Measurements from ENCODE around the gene TPM1. TPM values are rescaled to one million over a fixed set of nuclear protein-coding genes. Genes with fewer than 3 reads are reported as not detected.
"Not testable (repeated sequence)": the region's sequence is repeated elsewhere in the genome, so short reads cannot be mapped to it uniquely, and the experiment has no call there.

Gene TPM1
- polyA plus RNA-seq, 4 donors: 466 to 568 (median 528) TPM

DNA sequence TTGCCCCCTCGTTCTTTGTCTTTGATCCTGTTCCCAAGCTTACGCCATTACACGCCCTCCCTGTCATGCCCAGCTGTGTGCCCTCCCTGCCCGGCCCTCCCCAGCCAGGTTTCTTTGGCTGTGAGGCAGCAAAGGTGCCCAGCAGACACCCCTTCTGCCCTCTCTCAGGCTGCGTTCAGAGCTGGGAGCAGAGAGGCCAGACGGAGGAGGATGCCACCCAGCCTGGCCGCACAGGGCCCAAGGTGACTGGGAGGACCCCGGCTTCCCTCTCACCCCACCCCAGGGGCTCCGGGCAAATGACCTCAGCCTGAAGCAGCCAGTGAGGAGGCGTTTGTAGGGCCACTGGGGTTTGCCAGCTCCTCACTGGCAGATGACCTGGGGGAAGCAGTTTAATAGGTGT lies 48.3 kb downstream of the TPM1 start:
- no peak for DNase-seq (ENCODE audit: low read depth in 4 of 4, low spot score in 3 of 4)

DNA sequence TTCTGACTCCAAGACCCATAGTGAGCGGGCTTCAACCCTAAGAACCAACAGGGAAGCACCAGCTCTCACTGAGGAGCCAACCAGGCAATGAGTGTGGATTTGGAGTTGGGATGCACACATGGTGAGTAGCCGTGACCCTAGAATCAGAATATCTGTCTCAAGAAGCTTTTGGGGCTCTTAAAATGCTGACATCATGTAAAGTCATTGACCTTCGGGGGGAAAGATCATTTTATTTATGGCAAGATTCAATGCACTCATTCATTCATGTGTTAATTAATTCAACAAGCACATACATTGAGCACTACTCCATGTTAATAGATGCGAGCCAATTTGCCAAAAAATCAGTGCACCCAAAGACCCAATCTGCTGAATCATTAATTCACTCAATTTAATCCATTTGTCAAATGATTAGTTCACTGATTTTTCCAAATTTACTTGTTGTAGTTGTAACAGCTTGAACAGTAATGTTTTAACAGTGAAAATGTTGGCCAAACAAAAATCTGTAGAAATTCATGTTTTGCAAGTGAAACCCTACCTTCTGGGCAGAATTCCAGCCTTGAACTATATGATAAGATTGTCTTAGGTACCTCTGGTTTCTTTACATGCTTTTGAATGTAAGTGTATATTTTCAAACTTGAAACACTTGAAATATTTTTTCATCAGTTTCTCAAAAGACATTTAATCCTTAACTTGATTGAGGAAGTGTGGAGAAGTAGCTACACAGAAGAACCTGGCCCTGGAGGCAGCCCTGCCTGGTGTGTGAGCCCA lies 49.3 kb downstream of the TPM1 start:
- no peak for DNase-seq (ENCODE audit: low read depth in 4 of 4, low spot score in 3 of 4)

DNA sequence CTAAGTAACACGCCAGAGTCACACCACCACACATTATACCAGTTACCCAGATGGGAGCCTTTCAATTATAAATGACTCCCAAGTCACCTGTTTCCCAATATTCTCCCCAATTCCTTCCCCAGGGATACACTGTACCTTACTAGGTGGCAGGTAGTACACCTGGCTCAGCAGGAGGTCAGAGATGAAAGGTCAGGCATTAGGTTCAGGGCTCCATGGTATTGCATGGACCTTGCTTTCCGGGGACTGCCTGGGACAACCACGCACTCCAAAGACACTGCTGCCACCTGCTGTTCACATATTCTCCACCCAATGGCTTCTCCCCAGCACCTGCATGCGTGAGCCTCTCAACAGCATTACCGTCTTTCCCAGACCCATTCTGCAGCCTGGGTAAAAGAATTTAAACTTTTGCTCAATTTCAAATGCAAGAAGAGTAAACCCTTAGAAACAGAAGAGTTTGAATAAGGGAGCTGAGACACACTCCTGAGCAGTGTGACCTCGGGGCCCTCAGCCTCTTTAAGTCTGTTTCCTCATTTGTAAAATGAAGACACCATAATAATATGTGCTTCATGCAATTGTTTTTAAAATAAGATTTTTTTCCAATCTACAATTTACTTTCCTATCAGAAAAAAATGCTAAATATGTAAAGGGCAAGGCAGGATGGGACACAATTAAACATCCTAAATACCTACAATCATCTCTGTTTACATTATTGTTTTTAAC lies 51.1 kb downstream of the TPM1 start:
- DNase-seq (ENCODE audit: low read depth in 4 of 4, low spot score in 3 of 4): peak; percentile 55 to 66 (median 64)

DNA sequence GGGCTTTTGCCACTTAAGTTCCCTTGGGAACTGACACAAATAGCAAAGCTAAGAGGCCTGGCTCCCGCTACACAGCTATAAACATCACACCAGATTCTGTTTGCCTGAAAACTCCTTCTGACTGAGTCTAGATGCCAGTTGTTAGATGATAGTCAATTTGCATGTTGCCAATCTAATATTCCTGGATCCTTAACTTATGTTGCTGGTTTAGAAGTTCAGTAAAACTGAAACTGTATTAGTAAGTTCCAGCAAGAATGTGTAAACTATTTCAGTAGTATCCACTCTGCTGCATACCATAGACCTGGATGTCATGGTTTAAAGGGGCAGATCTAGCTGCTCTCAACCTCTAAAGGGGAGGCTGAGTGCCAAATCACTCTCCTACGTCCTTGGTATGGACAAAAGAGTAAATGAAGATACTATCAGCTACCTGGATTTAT lies 52.0 kb downstream of the TPM1 start:
- DNase-seq (ENCODE audit: low read depth in 4 of 4, low spot score in 3 of 4): no peak

DNA sequence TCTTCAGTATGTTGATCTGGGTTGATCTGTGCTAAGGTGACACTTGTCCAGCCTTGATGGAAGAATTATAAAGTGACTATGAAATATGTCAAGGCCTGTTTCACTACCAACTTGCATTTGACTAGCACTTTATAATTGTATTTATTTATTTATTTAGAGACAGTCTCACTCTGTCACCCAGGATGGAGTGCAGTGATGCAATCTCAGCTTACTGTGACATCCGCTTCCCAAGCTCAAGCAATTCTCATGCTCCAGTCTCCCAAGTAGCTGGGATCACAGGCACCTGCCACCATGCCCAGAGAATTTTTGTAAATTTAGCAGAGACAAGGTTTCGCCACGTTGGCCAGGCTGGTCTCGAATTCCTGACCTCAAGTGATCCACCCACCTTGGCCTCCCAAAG lies 53.6 kb downstream of the TPM1 start:
- no peak for DNase-seq (ENCODE audit: low read depth in 4 of 4, low spot score in 3 of 4)

DNA sequence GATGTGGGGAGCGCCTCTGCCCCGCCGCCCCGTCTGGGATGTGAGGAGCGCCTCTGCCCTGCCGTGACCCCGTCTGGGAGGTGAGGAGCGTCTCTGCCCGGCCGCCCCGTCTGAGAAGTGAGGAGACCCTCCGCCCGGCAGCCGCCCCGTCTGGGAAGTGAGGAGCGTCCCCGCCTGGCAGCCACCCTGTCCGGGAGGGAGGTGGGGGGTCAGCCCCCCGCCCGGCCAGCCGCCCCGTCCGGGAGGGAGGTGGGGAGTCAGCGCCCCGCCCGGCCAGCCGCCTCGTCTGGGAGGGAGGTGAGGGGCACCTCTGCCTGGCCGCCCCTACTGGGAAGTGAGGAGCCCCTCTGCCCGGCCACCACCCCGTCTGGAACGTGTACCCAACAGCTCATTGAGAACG lies 56.4 kb downstream of the TPM1 start:
- not testable (repeated sequence) for DNase-seq (ENCODE audit: low read depth in 4 of 4, low spot score in 3 of 4)

DNA sequence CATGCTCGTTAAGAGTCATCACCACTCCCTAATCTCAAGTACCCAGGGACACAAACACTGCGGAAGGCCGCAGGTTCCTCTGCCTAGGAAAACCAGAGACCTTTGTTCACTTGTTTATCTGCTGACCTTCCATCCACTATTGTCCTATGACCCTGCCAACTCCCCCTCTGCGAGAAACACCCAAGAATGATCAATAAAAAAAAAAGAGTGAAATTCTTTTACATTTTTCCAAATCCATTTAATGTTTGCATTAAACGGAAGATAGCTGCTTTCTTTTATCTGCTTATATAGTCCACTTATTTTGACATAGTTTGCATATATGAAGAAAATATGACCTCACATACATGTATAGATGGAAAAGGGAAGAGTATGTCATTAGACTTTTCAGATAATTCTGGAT lies 57.0 kb downstream of the TPM1 start:
- DNase-seq (ENCODE audit: low read depth in 4 of 4, low spot score in 3 of 4): not testable (repeated sequence)

DNA sequence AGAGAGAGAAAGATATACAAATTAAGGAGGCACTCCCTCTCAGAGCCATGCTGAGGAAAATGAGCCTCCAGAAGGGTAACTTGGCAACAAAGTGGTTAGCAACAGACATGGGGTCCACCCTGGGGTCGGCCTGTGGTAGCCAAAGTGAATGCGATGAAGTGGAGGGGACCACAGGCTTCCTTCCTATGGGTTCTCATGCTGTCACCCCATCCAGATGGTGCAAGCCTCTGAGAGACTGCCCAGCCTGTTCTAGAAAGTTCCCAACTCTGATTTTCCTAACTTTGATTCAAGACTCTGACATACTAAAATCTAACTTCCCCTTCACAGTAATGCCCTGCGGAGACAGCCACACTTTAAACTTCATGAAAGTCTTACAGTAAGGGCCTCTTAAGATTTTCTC lies 60.9 kb downstream of the TPM1 start:
- no peak for DNase-seq (ENCODE audit: low read depth in 4 of 4, low spot score in 3 of 4)

DNA sequence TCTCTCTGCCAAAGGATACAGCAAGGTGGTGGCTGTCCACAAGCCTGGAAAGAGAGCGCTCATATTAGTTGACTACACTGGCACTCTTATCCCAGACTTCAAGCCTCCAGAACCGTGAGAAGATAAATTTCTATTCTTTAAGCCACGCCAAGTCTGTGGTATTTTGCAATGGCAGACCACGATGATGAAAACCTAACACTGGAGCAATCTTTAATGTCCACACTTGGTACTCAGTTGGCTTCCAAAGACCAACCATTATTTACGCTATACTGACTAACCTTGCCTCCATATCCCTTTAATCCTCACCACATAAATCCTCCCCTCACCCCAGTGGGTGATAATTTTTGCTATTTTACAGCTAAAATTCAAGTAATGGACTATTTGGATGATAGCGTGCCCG lies 62.2 kb downstream of the TPM1 start:
- no peak for DNase-seq (ENCODE audit: low read depth in 4 of 4, low spot score in 3 of 4)

DNA sequence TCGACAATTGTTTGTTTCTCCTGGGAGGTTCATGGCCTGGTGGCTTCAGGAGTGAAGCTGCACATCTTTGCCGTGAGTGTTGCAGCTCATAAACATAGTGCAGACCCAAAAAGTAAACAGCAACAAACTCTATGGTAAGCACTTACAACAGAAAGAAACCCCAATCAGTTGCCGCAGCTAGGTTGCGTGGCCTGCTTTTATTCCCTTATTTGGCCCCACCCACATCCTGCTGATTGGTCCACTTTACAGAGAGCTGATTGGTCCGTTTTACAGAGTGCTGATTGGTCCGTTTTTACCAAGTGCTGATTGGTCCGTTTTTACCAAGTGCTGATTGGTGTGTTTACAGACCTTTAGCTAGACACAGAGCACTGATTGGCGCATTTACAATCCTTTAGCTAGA lies 62.8 kb downstream of the TPM1 start:
- DNase-seq (ENCODE audit: low read depth in 4 of 4, low spot score in 3 of 4): not testable (repeated sequence)

DNA sequence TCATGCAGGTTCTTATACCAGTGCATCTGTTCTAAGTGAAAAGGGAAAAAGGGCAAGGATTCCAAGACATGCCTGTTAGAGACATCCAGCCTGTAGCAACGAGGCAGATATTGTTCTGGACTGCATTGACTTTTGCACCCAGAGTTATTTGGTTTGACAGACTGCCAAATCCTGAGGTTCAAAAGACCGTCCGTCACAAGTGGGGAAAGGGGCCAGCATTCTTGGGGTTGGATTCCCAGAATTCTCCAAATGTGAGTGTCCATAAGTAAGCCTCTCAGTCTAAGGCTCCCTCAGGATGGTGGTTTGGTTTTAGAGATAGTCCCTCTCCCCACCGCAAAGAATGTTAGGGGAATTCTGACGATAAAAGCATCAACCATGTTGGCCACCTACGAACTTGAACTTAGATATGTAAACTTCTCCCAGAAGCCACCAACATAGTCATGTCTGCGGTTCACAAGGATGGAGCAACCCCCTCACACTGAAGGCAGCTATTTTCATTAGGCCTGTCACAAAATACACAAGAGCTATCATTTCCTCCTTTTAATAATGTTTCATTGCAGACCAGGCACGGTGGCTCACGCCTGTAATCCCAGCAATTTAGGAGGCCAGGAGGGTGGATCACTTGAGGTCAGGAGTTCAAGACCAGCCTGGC lies 65.5 kb downstream of the TPM1 start:
- DNase-seq (ENCODE audit: low read depth in 4 of 4, low spot score in 3 of 4): no peak

DNA sequence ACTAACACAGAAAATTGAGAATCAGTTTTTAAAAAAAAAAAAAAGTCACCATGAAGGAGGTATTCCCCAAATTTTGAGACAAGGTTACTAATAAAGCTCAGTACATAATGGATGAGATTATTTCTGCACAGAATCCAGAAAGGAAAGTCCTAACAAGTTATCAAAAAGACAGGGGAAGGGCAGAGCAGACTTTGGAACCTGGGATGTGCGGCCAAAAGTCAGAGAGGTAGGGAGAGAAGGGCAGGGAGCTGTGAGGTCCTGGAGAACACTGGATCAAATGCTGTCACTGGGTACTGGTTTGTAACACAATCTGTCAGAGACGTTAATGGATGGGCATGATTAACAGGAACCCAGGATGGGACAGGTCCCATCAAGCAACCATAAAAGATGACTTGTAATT lies 67.0 kb downstream of the TPM1 start:
- DNase-seq (ENCODE audit: low read depth in 4 of 4, low spot score in 3 of 4): no peak

DNA sequence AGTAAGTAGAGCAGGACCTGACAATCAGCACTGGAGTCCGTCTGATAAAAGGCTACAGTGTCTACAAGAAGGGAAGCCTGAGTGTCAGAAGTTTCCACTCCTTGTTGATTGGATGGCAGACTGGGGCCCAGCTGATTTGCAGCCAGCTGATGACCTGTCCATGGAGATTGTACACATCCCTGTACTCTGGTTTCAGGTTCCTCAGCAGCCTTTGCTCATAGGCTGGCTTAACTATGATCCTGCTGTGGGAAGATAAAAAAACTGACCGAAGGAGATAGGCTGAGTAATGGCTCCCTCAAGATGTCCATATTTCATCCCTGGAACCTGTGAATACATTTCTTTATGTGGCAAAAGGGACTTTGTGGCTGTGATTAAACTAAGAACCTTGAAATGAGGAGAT lies 67.4 kb downstream of the TPM1 start:
- DNase-seq (ENCODE audit: low read depth in 4 of 4, low spot score in 3 of 4): no peak

DNA sequence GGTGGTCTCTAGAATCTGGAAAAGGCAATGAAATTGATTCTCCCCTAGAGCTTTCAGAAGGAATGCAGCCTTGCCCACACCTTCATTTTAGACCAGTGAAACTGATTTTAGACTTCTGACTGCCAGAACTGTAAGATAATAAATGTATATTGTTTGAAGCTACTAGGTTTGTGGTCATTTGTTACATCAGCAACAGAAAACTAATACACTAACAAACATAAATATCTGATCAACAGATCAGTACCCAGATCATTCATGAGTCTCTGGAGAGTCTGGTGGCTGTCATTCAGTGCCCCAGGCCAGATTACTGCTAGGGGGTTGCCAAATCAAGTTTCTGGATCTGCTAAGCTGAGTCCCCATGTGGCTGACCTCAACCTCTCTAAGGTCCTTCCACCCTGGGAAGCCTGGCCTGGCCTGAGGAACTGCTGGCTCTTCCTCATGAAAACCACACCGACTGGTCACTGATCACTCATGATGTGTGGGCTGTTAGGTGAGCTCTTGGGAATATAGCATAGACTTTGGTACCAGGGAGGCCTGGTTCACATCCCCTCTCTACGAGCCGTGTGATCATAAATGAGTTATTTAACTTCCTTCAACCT lies 68.0 kb downstream of the TPM1 start:
- no peak for DNase-seq (ENCODE audit: low read depth in 4 of 4, low spot score in 3 of 4)

DNA sequence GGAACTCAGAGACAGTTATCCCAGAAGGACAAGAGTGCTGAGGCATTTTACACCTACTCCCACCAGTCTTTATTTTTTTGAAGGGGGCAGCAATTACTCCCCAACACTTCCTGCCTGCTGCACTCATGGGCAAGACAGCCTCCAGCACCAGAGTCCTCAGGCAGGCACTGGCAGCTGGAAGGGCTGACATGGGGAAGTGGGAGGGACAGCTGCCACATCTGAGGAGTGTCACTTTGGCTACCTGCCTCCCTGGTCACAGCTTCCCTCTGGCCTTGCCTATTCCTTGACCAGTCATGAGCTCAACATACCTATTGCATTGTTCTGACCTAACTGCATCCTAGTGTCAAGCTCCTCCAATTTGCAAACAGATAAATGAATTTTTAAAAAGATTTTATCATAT lies 68.9 kb downstream of the TPM1 start:
- DNase-seq (ENCODE audit: low read depth in 4 of 4, low spot score in 3 of 4): no peak

DNA sequence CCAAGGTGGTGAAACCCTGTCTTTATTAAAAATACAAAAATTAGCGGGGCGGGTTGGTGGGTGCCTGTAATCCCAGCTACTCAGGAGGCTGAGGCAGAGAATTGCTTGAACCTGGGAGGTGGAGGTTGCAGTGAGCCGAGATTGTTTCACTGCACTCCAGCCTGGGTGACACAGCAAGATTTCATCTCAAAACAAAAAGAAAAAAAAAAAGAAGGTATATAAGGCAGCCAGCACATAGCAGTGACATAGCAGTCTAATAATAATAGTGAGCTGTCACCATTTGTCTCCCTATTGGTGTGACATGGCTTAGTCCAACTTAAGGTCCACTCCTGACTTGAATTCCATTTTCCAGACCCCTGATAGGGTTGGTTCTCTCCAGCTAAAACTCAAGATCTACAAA lies 70.3 kb downstream of the TPM1 start:
- no peak for DNase-seq (ENCODE audit: low read depth in 4 of 4, low spot score in 3 of 4)

DNA sequence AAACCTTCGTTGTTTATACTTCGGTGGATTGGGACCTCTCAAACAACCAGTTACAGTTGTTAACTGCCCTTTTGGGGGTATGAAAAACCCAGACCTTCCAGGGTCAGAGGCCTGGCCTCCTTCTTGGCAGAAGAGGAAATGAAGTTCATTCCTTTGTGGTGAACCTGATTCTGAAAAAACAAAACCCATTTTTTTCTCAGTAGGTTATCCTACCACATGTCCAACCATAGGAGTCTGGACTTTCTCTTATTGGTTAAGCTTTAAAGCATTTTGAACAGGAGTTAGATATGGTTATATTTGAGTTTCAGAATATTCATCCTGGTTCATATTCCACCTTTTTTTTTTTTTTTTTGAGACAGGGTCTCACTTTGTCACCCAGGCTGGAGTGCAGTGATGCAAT lies 71.9 kb downstream of the TPM1 start:
- DNase-seq (ENCODE audit: low read depth in 4 of 4, low spot score in 3 of 4): no peak

Data from left renal pelvis (tissue), 4 donors.